K562 (cell line): ENCODE measurements around the gene DHDH. TPM values are rescaled to one million over a fixed set of nuclear protein-coding genes. Genes with fewer than 3 reads are reported as not detected.

Source experiments
- AFF4 ChIP-seq: sonication (generic); formaldehyde crosslinking; IDR thresholded peaks from 2 replicates; pipeline ENCODE4 v1.8.0; 2023; ENCODE audit warnings: mild to moderate bottlenecking, missing genetic modification reagents
- ASH1L ChIP-seq: fragments of 450-650 bp; IDR thresholded peaks from 2 replicates; pipeline ENCODE4 v1.6.1; 2018; ENCODE audit warnings: borderline replicate concordance, mild to moderate bottlenecking, low read depth; ENCODE audit not compliant: partially characterized antibody
- ATF7 ChIP-seq: fragments of 450-650 bp; IDR thresholded peaks from 2 replicates; pipeline ENCODE4 v1.7.1; 2014; ENCODE audit warnings: mild to moderate bottlenecking, moderate library complexity
- BCOR ChIP-seq: fragments of 450-650 bp; IDR thresholded peaks from 2 replicates; pipeline ENCODE4 v1.6.1; 2016
- CAMTA2 ChIP-seq: fragments of 250-450 bp; sonication (Bioruptor Pico); conservative IDR thresholded peaks from 2 replicates; pipeline ENCODE4 v1.5.1; 2022
- CBFB ChIP-seq: sonication (generic); formaldehyde crosslinking; IDR thresholded peaks from 2 replicates; pipeline ENCODE4 v1.4.0; 2020; ENCODE audit warnings: mild to moderate bottlenecking, missing genetic modification reagents
- ELF1 ChIP-seq: fragments of 200-800 bp; sonication (Bioruptor generic); IDR thresholded peaks from 2 replicates; pipeline ENCODE4 v1.6.1; 2016; ENCODE audit warnings: missing genetic modification characterization, missing compliant biosample characterization
- GATA2 ChIP-seq: sonication (generic); formaldehyde crosslinking; IDR thresholded peaks from 2 replicates; pipeline ENCODE4 v1.4.0; 2020; ENCODE audit warnings: mild to moderate bottlenecking, missing genetic modification reagents
- LARP7 ChIP-seq: fragments of 450-650 bp; IDR thresholded peaks from 2 replicates; pipeline ENCODE4 v1.6.1; 2016
- LEF1 ChIP-seq: fragments of 450-650 bp; IDR thresholded peaks from 2 replicates; pipeline ENCODE4 v1.6.1; 2016; ENCODE audit warnings: mild to moderate bottlenecking
- MBD1 ChIP-seq: fragments of 250-450 bp; sonication (Bioruptor Pico); IDR thresholded peaks from 2 replicates; pipeline ENCODE4 v1.8.0; 2022; ENCODE audit warnings: inconsistent platforms
- POLR2AphosphoS2 ChIP-seq: IDR thresholded peaks from 2 replicates; pipeline ENCODE4 v1.6.1; 2012; ENCODE audit warnings: low read length, improper control_type of control experiment
- POU5F1 ChIP-seq: fragments of 150-350 bp; IDR thresholded peaks from 2 replicates; pipeline ENCODE4 v1.6.1; 2014; ENCODE audit warnings: borderline replicate concordance, low read length, low read depth, mild to moderate bottlenecking; ENCODE audit not compliant: partially characterized antibody
- PPARD ChIP-seq: fragments of 250-450 bp; sonication (Bioruptor Pico); IDR thresholded peaks from 2 replicates; pipeline ENCODE4 v1.8.0; 2022; ENCODE audit warnings: inconsistent platforms, mild to moderate bottlenecking, moderate library complexity
- RERE ChIP-seq: sonication (generic); formaldehyde crosslinking; IDR thresholded peaks from 2 replicates; pipeline ENCODE4 v1.8.0; 2023; ENCODE audit warnings: missing genetic modification reagents, mild to moderate bottlenecking, borderline replicate concordance
- SMARCC2 ChIP-seq: fragments of 450-650 bp; IDR thresholded peaks from 2 replicates; pipeline ENCODE4 v1.6.1; 2017; ENCODE audit warnings: antibody characterized with exemption, moderate library complexity, mild to moderate bottlenecking, low read depth
- USF1 ChIP-seq: sonication (generic); formaldehyde crosslinking; IDR thresholded peaks from 2 replicates; pipeline ENCODE4 v1.9.0; 2022; ENCODE audit warnings: mild to moderate bottlenecking, missing genetic modification reagents
- ZNF263 ChIP-seq: sonication (generic); formaldehyde crosslinking; IDR thresholded peaks from 2 replicates; pipeline ENCODE4 v1.8.0; 2022; ENCODE audit warnings: mild to moderate bottlenecking, missing genetic modification reagents, borderline replicate concordance
- polyA plus RNA-seq, 8 experiments: library from polyadenylated mRNA; depleted of rRNA in 4 of 8; stranded (reverse) in 5 of 8; unstranded in 3 of 8; fragments of >200 nt; fragmentation: Nextera tagmentation in 2 of 8; fragmentation: Illumina TruSeq in 1 of 8; extraction: Ambion mirVana in 2 of 8; extraction: Trizol in 1 of 8; gene quantifications; 2 replicates each; pipeline versions ENCODE4 v1.2.1 to v1.2.3, GENCODE V29; 2011 to 2014; ENCODE audit warnings: inconsistent platforms in 1 of 8, missing spikeins in 1 of 8
- total RNA-seq, 7 experiments: library from RNA; depleted of rRNA in 6 of 7; stranded (reverse); fragments of >200 nt in 6 of 7; fragmentation: Illumina TruSeq in 2 of 7; extraction: Trizol in 2 of 7; gene quantifications; 2 replicates each; pipeline versions ENCODE4 v1.2.1 to v1.2.3, GENCODE V29; 2011 to 2021; ENCODE audit warnings: low replicate concordance in 1 of 7

The DHDH gene
- total and polyA plus RNA-seq, 9 of the 15 experiments (the other 6 are each of a cell fraction or from before 2014, with no cell fraction given), result 0.37 to 1.9 (median 0.87) TPM

- TF ChIP-seq GATA2 (CRISPR knock-in tag), result 0 out of 2 replicates have a peak, but pooled peaks have one; percentile 22
- no peak for TF ChIP-seq BCOR
- TF ChIP-seq POU5F1, result no peak
- peak; percentile 51; the same call in 1 of the 2 replicates for TF ChIP-seq LARP7
- TF ChIP-seq ELF1 (tag), result no peak
- TF ChIP-seq ATF7, result peak; percentile 56
- peak; percentile 90; the same call in 1 of the 2 replicates for TF ChIP-seq POLR2AphosphoS2
- TF ChIP-seq LEF1, result 0 out of 2 replicates have a peak, but pooled peaks have one; percentile 15
- TF ChIP-seq CBFB (CRISPR knock-in tag), result no peak
- no peak for TF ChIP-seq PPARD (CRISPR knock-in tag)
- TF ChIP-seq CAMTA2 (CRISPR knock-in tag), result no peak
- TF ChIP-seq AFF4 (CRISPR knock-in tag), result no peak
- peak; percentile 11 for TF ChIP-seq ASH1L
- TF ChIP-seq USF1 (CRISPR knock-in tag), result peak; percentile 53; the same call in 1 of the 2 replicates
- no peak for TF ChIP-seq RERE (CRISPR knock-in tag)
- no peak for TF ChIP-seq SMARCC2
- peak; percentile 57; the same call in 1 of the 2 replicates for TF ChIP-seq ZNF263
- no peak for TF ChIP-seq MBD1
Measured at GRCh38 chr19:48918801-48919247, 14.7 kb upstream of the DHDH start (continued).
